GM12878 (cell line): ENCODE results near the gene CCDC12. TPM values are rescaled to one million over a fixed set of nuclear protein-coding genes. Genes with fewer than 3 reads are reported as not detected.

Experiments
- BHLHE40 ChIP-seq, 2 experiments: fragments of 450-650 bp in 1 of 2; IDR thresholded peaks; 2 replicates each; pipeline ENCODE4 v1.6.1; 2011 to 2017; ENCODE audit warnings: low read depth in 2 of 2, borderline replicate concordance in 1 of 2, improper control_type of control experiment in 1 of 2, low read length in 1 of 2, mild to moderate bottlenecking in 1 of 2
- CREM ChIP-seq: IDR thresholded peaks from 2 replicates; pipeline ENCODE4 v1.6.1; 2014; ENCODE audit warnings: antibody characterized with exemption, low read depth
- EP300 ChIP-seq, 2 experiments: fragments of 150-350 bp in 1 of 2; IDR thresholded peaks; 2 replicates each; pipeline ENCODE4 v1.6.1; 2011 to 2012; ENCODE audit warnings: low read depth in 2 of 2, low read length in 2 of 2, borderline replicate concordance in 1 of 2, improper control_type of control experiment in 1 of 2, inconsistent platforms in 1 of 2; ENCODE audit not compliant: control insufficient read depth in 1 of 2
- ESRRA ChIP-seq: IDR thresholded peaks from 2 replicates; pipeline ENCODE4 v1.6.1; 2012; ENCODE audit warnings: mild to moderate bottlenecking, low read length, improper control_type of control experiment
- EZH2 ChIP-seq: IDR thresholded peaks from 2 replicates; pipeline ENCODE4 v1.6.1; 2012; ENCODE audit warnings: low read depth, mild to moderate bottlenecking, control low read depth, inconsistent platforms, low read length, borderline replicate concordance; ENCODE audit not compliant: control insufficient read depth
- FOXM1 ChIP-seq: IDR thresholded peaks from 2 replicates; pipeline ENCODE4 v1.6.1; 2012; ENCODE audit warnings: low read depth, mild to moderate bottlenecking, inconsistent platforms, low read length, moderate library complexity
- HSF1 ChIP-seq: fragments of 150-350 bp; IDR thresholded peaks from 2 replicates; pipeline ENCODE4 v1.6.1; 2014; ENCODE audit warnings: mild to moderate bottlenecking, low read depth, low read length
- JUND ChIP-seq: IDR thresholded peaks from 2 replicates; pipeline ENCODE4 v1.6.1; 2012; ENCODE audit warnings: low read depth, mild to moderate bottlenecking, low read length, improper control_type of control experiment, moderate library complexity
- KLF5 ChIP-seq: fragments of 450-650 bp; IDR thresholded peaks from 2 replicates; pipeline ENCODE4 v1.6.1; 2014; ENCODE audit warnings: mild to moderate bottlenecking; ENCODE audit not compliant: partially characterized antibody
- MEF2A ChIP-seq: IDR thresholded peaks from 2 replicates; pipeline ENCODE4 v1.6.1; 2011; ENCODE audit warnings: low read depth, mild to moderate bottlenecking, low read length, moderate library complexity; ENCODE audit not compliant: insufficient read depth
- MLLT1 ChIP-seq: fragments of 450-650 bp; IDR thresholded peaks from 2 replicates; pipeline ENCODE4 v1.6.1; 2016; ENCODE audit warnings: mild to moderate bottlenecking
- MTA2 ChIP-seq: fragments of 450-650 bp; IDR thresholded peaks from 2 replicates; pipeline ENCODE4 v1.6.1; 2016; ENCODE audit warnings: low read depth, mild to moderate bottlenecking, moderate library complexity
- MYB ChIP-seq: fragments of 150-350 bp; IDR thresholded peaks from 2 replicates; pipeline ENCODE4 v1.6.1; 2014; ENCODE audit warnings: mild to moderate bottlenecking, low read depth, low read length, borderline replicate concordance
- PML ChIP-seq: IDR thresholded peaks from 2 replicates; pipeline ENCODE4 v1.6.1; 2012; ENCODE audit warnings: low read length, inconsistent platforms
- RAD21 ChIP-seq: IDR thresholded peaks from 2 replicates; pipeline ENCODE4 v1.6.1; 2011; ENCODE audit warnings: mild to moderate bottlenecking, low read depth, low read length, moderate library complexity; ENCODE audit not compliant: insufficient read depth
- RBBP5 ChIP-seq: fragments of 200-600 bp; sonication (generic); conservative IDR thresholded peaks from 2 replicates; pipeline ENCODE4 v1.6.1; 2016
- RFX5 ChIP-seq: IDR thresholded peaks from 2 replicates; pipeline ENCODE4 v1.6.1; 2011; ENCODE audit warnings: low read depth, low read length, improper control_type of control experiment
- SREBF2 ChIP-seq: IDR thresholded peaks from 2 replicates; pipeline ENCODE4 v1.6.1; 2012; ENCODE audit warnings: mild to moderate bottlenecking, low read length
- STAT1 ChIP-seq: fragments of 450-650 bp; conservative IDR thresholded peaks from 2 replicates; pipeline ENCODE4 v1.6.1; 2014; ENCODE audit warnings: antibody characterized with exemption, mild to moderate bottlenecking
- TBL1XR1 ChIP-seq: IDR thresholded peaks from 2 replicates; pipeline ENCODE4 v1.6.1; 2012; ENCODE audit warnings: low read depth, low read length, improper control_type of control experiment
- USF2 ChIP-seq: IDR thresholded peaks from 2 replicates; pipeline ENCODE4 v1.6.1; 2011; ENCODE audit warnings: low read depth, low read length, improper control_type of control experiment, borderline replicate concordance
- ZBTB11 ChIP-seq: fragments of 450-650 bp; formaldehyde crosslinking; IDR thresholded peaks from 2 replicates; pipeline ENCODE4 v1.5.0; 2022; ENCODE audit warnings: mild to moderate bottlenecking, missing genetic modification characterization
- ZNF274 ChIP-seq: IDR thresholded peaks from one replicate; pipeline ENCODE4 v1.8.0; 2011; ENCODE audit not compliant: insufficient read length, insufficient read depth
- ZNF622 ChIP-seq: fragments of 450-650 bp; IDR thresholded peaks from 2 replicates; pipeline ENCODE4 v1.6.1; 2017; ENCODE audit warnings: mild to moderate bottlenecking, inconsistent platforms
- ZZZ3 ChIP-seq: IDR thresholded peaks from 2 replicates; pipeline ENCODE4 v1.6.1; 2011; ENCODE audit warnings: low read depth; ENCODE audit not compliant: control insufficient read depth, insufficient read length
- polyA plus RNA-seq, 11 experiments: library from polyadenylated mRNA; depleted of rRNA in 4 of 11; unstranded in 6 of 11; stranded (reverse) in 5 of 11; fragments of >200 nt; fragmentation: Nextera tagmentation in 4 of 11; fragmentation: Illumina TruSeq in 1 of 11; extraction: Ambion mirVana in 4 of 11; extraction: Trizol in 1 of 11; gene quantifications; 1 replicate in 1 of 11; 2 replicates in 10 of 11; pipeline versions ENCODE4 v1.2.1 to v1.2.3, GENCODE V29; 2011 to 2016; ENCODE audit warnings: inconsistent platforms in 2 of 11, missing spikeins in 2 of 11, low read depth in 1 of 11
- total RNA-seq, 4 experiments: library from RNA; depleted of rRNA in 3 of 4; stranded (reverse); fragments of >200 nt in 3 of 4; fragmentation: Illumina TruSeq in 1 of 4; extraction: Trizol in 1 of 4; gene quantifications; 2 replicates each; pipeline versions ENCODE4 v1.2.1 to v1.2.3, GENCODE V29; 2013 to 2021

CCDC12 gene
- total and polyA plus RNA-seq, 10 of the 15 experiments (the other 5 are each of a cell fraction or from before 2014, with no cell fraction given) = 9.2 to 91.4 (median 61.3) TPM

GRCh38 chr3:46960081-46960701 lies 16.4 kb downstream of the CCDC12 start (continued):
- TF ChIP-seq CREM = no peak
- no peak for TF ChIP-seq RAD21
- no peak for TF ChIP-seq MTA2
- TF ChIP-seq HSF1 = no peak
- no peak for TF ChIP-seq BHLHE40 (IDR thresholded peaks at IDR 0.05; ENCODE audit: borderline replicate concordance in 1 of 2, low read depth in 2 of 2, low read length in 1 of 2)
- TF ChIP-seq JUND = no peak
- TF ChIP-seq MYB = no peak
- no peak for TF ChIP-seq SREBF2
- TF ChIP-seq USF2 = no peak
- TF ChIP-seq RBBP5 = no peak
- no peak for TF ChIP-seq EZH2
- no peak for TF ChIP-seq ESRRA
- TF ChIP-seq PML = no peak
- TF ChIP-seq ZBTB11 (CRISPR knock-in tag) = no peak
- no peak for TF ChIP-seq STAT1
- no peak for TF ChIP-seq EP300 (IDR thresholded peaks at IDR 0.05; ENCODE audit: borderline replicate concordance in 1 of 2, control insufficient read depth in 1 of 2, low read depth in 2 of 2, low read length in 2 of 2)
- no peak for TF ChIP-seq TBL1XR1
- TF ChIP-seq RFX5 = no peak
- no peak for TF ChIP-seq ZZZ3
- no peak for TF ChIP-seq MEF2A
- no peak for TF ChIP-seq ZNF274
- 0 out of 2 replicates have a peak, but pooled peaks have one; percentile 2 for TF ChIP-seq MLLT1
- no peak for TF ChIP-seq ZNF622
- TF ChIP-seq FOXM1 = no peak
- TF ChIP-seq KLF5 = no peak
